VCaP (cell line): ENCODE measurements around the gene MCF2L.

Experiments
- H3K27ac ChIP-seq: fragments of 450-650 bp; 2 replicates; pipeline ENCODE4 v1.5.1; 2017
- CTCF ChIP-seq: fragments of 450-650 bp; conservative IDR thresholded peaks from 2 replicates; pipeline ENCODE4 v1.5.1; 2017; ENCODE audit warnings: mild to moderate bottlenecking, moderate library complexity

The MCF2L gene

GRCh38 chr13:112961457-112962369 lies 7.3 kb upstream of the MCF2L start:
- no peak overlapping the region for H3K27ac ChIP-seq
- TF ChIP-seq CTCF = no peak

GRCh38 chr13:112962396-112962795 lies 6.6 kb upstream of the MCF2L start:
- H3K27ac ChIP-seq = no peak overlapping the region
- no peak for TF ChIP-seq CTCF

GRCh38 chr13:112962911-112963625 lies 5.9 kb upstream of the MCF2L start:
- no peak overlapping the region for H3K27ac ChIP-seq
- no peak for TF ChIP-seq CTCF

- TF ChIP-seq CTCF = no peak
- no peak overlapping the region for H3K27ac ChIP-seq
These were observed 5.4 kb upstream of the MCF2L start for GRCh38 chr13:112963641-112964040.

- no peak for TF ChIP-seq CTCF
- no peak overlapping the region for H3K27ac ChIP-seq
These were observed 4.0 kb upstream of the MCF2L start for GRCh38 chr13:112964971-112965492.

GRCh38 chr13:112965573-112966115 lies 3.4 kb upstream of the MCF2L start:
- no peak for TF ChIP-seq CTCF
- H3K27ac ChIP-seq = no peak overlapping the region

- TF ChIP-seq CTCF = no peak
- H3K27ac ChIP-seq = no peak overlapping the region
These were observed 2.2 kb upstream of the MCF2L start for GRCh38 chr13:112966776-112967175.
